IPS-20b (cell line): ENCODE measurements around the gene PINK1.

Source experiments
- H3K27ac ChIP-seq: one replicate; pipeline ENCODE4 v1.5.1; 2013; ENCODE audit warnings: low read length
- H3K27me3 ChIP-seq: 2 replicates; pipeline ENCODE4 v1.6.1; 2013; ENCODE audit warnings: mild to moderate bottlenecking, low read length, inconsistent platforms; ENCODE audit not compliant: insufficient read depth
- H3K36me3 ChIP-seq: 2 replicates; pipeline ENCODE4 v1.6.1; 2013; ENCODE audit warnings: low read depth, mild to moderate bottlenecking, inconsistent platforms, low read length, moderate library complexity; ENCODE audit not compliant: insufficient read depth
- H3K4me1 ChIP-seq: 2 replicates; pipeline ENCODE4 v1.6.1; 2013; ENCODE audit warnings: mild to moderate bottlenecking, control low read depth, inconsistent platforms, low read length, moderate library complexity; ENCODE audit not compliant: insufficient read depth
- H3K4me3 ChIP-seq: 2 replicates; pipeline ENCODE4 v1.5.1; 2013; ENCODE audit warnings: mild to moderate bottlenecking, low read length, inconsistent platforms
- H3K9ac ChIP-seq: 2 replicates; pipeline ENCODE4 v1.6.1; 2013; ENCODE audit warnings: low read depth, mild to moderate bottlenecking, inconsistent platforms, low read length, moderate library complexity
- H3K9me3 ChIP-seq: 2 replicates; pipeline ENCODE4 v1.6.1; 2013; ENCODE audit warnings: mild to moderate bottlenecking, low read depth, low read length, inconsistent platforms; ENCODE audit not compliant: insufficient read depth

PINK1 gene

GRCh38 chr1:20685099-20685662 lies 51.9 kb downstream of the PINK1 start:
- H3K36me3 ChIP-seq = no peaks in the 10 kb centered on the region
- no peaks in the 10 kb centered on the region for H3K4me1 ChIP-seq
- no peak overlapping the region for H3K9ac ChIP-seq
- H3K4me3 ChIP-seq = no peak overlapping the region
- no peaks in the 10 kb centered on the region for H3K27me3 ChIP-seq
- no peaks in the 10 kb centered on the region for H3K9me3 ChIP-seq
- H3K27ac ChIP-seq = no peak overlapping the region

GRCh38 chr1:20685741-20686140 lies 52.5 kb downstream of the PINK1 start:
- H3K36me3 ChIP-seq = no peaks in the 10 kb centered on the region

GRCh38 chr1:20686883-20687725 lies 53.8 kb downstream of the PINK1 start:
- Histone ChIP-seq H3K9me3 (no peaks in the 10 kb centered on the region), H3K27ac (no peak overlapping the region), H3K27me3 (no peaks in the 10 kb centered on the region), H3K4me1 (no peaks in the 10 kb centered on the region), H3K9ac (no peak overlapping the region), H3K36me3 (no peaks in the 10 kb centered on the region), H3K4me3 (no peak overlapping the region)

More at GRCh38 chr1:20685741-20686140, 52.5 kb downstream of the PINK1 start:
- H3K9me3 ChIP-seq = no peaks in the 10 kb centered on the region
- H3K27ac ChIP-seq = no peak overlapping the region
- no peaks in the 10 kb centered on the region for H3K27me3 ChIP-seq
- H3K4me3 ChIP-seq = no peak overlapping the region
- no peaks in the 10 kb centered on the region for H3K4me1 ChIP-seq
- H3K9ac ChIP-seq = no peak overlapping the region

- Histone ChIP-seq H3K4me1 (no peaks in the 10 kb centered on the region), H3K9ac (no peak overlapping the region), H3K4me3 (no peak overlapping the region), H3K36me3 (no peaks in the 10 kb centered on the region), H3K27me3 (no peaks in the 10 kb centered on the region), H3K27ac (no peak overlapping the region), H3K9me3 (no peaks in the 10 kb centered on the region)
Observed at GRCh38 chr1:20689645-20690056, 56.4 kb downstream of the PINK1 start.

DNA sequence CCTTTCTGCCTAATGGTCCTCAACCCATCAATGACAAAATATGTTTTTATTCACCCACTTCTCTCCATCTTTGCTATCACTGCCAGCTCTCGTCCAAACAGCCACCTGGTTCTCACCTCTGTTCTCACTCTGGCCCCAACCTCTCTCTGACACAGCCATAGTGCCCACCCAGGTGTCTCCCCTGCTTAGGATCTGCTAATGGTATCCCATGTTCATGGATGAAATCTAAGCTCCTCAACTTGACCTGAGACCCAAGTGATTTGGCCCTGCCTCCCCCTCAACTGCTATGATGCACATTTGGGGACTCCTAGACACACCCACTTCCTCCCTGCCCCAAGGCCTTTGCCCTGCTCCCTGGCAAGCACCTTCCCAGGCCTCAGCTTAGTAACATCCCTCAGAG lies 58.6 kb downstream of the PINK1 start:
- Histone ChIP-seq H3K27me3 (no peaks in the 10 kb centered on the region), H3K4me1 (no peaks in the 10 kb centered on the region), H3K4me3 (no peak overlapping the region), H3K27ac (no peak overlapping the region), H3K36me3 (no peaks in the 10 kb centered on the region), H3K9ac (no peak overlapping the region), H3K9me3 (no peaks in the 10 kb centered on the region)

GRCh38 chr1:20693623-20694022 lies 60.4 kb downstream of the PINK1 start:
- H3K9me3 ChIP-seq = no peaks in the 10 kb centered on the region
- H3K9ac ChIP-seq = no peak overlapping the region
- no peak overlapping the region for H3K27ac ChIP-seq
- H3K27me3 ChIP-seq = no peaks in the 10 kb centered on the region
- H3K4me1 ChIP-seq = 0 out of 2 replicates have a peak, but pooled peaks cover 5% of the 10 kb centered on the region
- no peaks in the 10 kb centered on the region for H3K36me3 ChIP-seq
- no peak overlapping the region for H3K4me3 ChIP-seq

DNA sequence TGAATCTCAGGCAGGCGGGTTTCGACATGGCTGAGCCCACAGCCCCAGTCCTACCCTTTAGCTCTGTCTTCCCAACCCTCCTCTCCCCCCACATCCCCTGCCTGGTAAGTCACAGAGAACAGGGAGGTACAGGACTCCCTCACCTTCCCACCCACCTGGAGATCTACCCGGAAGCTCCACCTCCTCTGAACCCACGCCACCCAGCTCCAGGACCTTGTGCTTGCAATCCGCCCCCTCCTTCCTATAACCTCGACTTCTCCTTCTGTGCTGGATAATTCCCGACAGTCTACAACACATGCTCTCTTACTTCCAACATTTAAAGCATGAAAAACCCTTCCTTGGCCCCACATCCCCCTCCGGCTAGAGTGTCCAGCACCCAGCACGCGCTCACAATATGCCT lies 62.3 kb downstream of the PINK1 start:
- no peaks in the 10 kb centered on the region for H3K27me3 ChIP-seq
- H3K27ac ChIP-seq = no peak overlapping the region
- no peaks in the 10 kb centered on the region for H3K36me3 ChIP-seq
- H3K9me3 ChIP-seq = no peaks in the 10 kb centered on the region
- no peak overlapping the region for H3K9ac ChIP-seq
- no peak overlapping the region for H3K4me3 ChIP-seq
- H3K4me1 ChIP-seq = 0 out of 2 replicates have a peak, but pooled peaks cover 5% of the 10 kb centered on the region

- H3K9ac ChIP-seq = peak overlapping the region; percentile 83; the same call in 1 of the 2 replicates
Observed at GRCh38 chr1:20696397-20697333, 63.4 kb downstream of the PINK1 start.

GRCh38 chr1:20697563-20697962 lies 64.3 kb downstream of the PINK1 start:
- Histone ChIP-seq H3K9me3 (no peaks in the 10 kb centered on the region), H3K4me3 (peak overlapping the region; percentile 86; the same call in 1 of the 2 replicates), H3K27ac (no peak overlapping the region), H3K4me1 (0 out of 2 replicates have a peak, but pooled peaks cover 5% of the 10 kb centered on the region), H3K9ac (no peak overlapping the region), H3K36me3 (no peaks in the 10 kb centered on the region), H3K27me3 (no peaks in the 10 kb centered on the region)

More at GRCh38 chr1:20696397-20697333, 63.4 kb downstream of the PINK1 start:
- Histone ChIP-seq H3K4me3 (peak overlapping the region; percentile 86), H3K27ac (peak overlapping the region; percentile 39), H3K36me3 (no peaks in the 10 kb centered on the region), H3K9me3 (no peaks in the 10 kb centered on the region), H3K4me1 (0 out of 2 replicates have a peak, but pooled peaks cover 5% of the 10 kb centered on the region), H3K27me3 (no peaks in the 10 kb centered on the region)

DNA sequence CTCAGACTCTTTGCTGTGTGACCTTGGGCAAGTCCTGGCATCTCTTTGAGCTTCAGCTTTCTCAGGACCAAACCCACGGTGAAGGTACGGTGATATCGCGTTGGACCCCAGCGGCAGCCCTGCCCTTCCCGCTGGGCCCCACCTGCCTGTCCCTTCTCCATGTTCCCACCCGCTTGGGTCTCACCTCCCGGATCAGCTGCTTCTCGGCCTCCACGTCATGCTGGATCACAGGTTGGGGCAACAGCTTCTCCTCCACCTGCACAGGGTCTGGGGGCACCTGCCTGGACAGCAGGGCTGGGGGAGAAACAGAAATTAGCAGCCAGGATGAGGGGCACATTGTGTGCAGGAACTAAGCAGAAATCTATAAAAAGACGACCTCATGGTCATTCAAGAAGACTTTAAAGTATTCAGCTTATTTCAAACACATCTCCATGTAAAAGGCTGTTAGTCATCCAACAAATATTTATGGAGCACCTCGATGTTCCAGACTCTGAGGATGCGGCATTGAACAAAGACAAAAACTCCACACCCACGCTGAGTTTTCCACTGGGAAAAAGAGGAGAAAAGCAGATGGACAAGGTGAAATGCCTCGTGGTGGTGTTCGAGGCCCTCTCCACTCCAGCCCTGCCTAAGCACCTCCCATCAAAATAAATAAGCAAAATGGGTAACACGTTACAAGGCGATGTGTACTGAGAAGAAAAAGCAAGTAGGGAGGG lies 65.1 kb downstream of the PINK1 start:
- no peak overlapping the region for H3K27ac ChIP-seq

DNA sequence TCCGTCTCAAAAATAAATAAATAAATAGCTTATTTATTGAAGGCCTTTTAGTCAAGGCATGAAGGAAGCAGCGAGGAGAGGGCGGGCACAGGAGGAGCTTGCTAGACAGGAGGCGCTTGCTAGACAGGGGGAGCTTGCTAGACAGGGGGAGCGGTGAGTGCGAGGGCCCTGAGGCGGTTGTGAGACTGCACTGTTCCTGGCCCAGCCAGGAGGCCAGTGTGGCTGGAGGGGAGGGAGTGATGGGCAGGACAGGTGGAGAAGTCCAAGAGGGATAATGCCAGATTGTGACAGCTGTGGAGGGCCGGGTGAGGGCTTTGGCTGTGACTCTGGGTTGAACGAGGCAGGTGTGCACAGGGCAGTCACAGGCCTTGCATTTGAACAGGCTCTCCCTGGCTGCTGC lies 66.3 kb downstream of the PINK1 start:
- Histone ChIP-seq H3K4me1 (0 out of 2 replicates have a peak, but pooled peaks cover 5% of the 10 kb centered on the region), H3K27ac (no peak overlapping the region), H3K27me3 (no peaks in the 10 kb centered on the region), H3K36me3 (no peaks in the 10 kb centered on the region), H3K9me3 (no peaks in the 10 kb centered on the region), H3K9ac (no peak overlapping the region), H3K4me3 (no peak overlapping the region)

More for the DNA sequence above, 65.1 kb downstream of the PINK1 start:
- Histone ChIP-seq H3K9me3 (no peaks in the 10 kb centered on the region), H3K27me3 (no peaks in the 10 kb centered on the region), H3K9ac (no peak overlapping the region), H3K4me1 (0 out of 2 replicates have a peak, but pooled peaks cover 5% of the 10 kb centered on the region), H3K36me3 (no peaks in the 10 kb centered on the region), H3K4me3 (no peak overlapping the region)
